ENCODE measurements around the gene PLXDC2.

Gene PLXDC2

DNA sequence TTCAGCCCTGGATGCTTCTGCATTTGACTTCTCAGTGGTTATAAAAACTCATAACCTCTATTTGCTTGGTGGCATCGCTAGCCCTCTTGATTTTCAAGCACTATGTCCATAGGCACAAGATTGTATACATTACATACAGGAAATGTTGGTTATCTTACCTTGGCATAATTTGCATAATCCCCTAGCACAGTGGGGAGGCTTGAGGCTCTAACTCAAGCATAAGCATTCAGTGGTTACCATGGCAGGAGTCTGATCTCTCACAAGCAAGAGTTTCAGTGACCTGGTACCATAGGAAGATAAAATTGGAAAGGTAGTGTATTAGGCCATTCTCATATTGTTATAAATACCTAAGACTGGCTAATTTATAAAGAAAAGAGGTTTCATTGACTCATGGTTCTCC lies 121.8 kb downstream of the PLXDC2 start:
- DNase-seq (ENCODE audit: low read depth in 2 of 2): no peak

DNA sequence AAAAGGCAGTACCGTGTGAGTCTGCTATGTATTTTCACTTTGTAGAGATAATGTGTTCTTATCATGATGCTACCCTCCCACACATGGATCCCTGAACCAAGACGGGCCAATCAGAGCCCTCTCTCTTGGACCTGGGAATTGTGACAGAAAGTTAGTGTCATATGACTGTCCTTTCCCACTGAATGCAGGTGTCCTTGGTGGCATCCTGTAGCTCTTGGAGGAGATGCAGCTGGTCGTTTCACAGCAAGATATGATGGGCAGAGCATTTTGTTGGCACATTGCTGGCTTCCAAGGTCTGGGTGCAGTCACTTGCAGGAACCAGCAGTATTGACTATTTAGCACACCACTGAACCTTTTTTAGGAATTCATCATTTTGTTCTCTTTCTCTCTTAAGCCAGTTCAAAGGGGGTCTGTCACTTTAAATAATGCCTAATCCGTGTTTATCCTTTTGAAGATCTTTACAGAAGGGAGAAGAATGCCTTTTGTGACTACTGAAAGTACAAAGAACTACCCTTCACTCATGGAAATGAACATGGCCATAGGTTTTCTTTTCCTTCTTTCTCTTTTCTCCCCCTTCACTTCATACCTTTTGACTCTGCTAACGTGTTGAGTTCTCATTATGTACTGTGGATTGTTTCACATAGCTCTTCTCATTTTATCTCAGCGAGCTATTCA lies 125.1 kb downstream of the PLXDC2 start:
- no peak for DNase-seq (ENCODE audit: low read depth in 2 of 2)

DNA sequence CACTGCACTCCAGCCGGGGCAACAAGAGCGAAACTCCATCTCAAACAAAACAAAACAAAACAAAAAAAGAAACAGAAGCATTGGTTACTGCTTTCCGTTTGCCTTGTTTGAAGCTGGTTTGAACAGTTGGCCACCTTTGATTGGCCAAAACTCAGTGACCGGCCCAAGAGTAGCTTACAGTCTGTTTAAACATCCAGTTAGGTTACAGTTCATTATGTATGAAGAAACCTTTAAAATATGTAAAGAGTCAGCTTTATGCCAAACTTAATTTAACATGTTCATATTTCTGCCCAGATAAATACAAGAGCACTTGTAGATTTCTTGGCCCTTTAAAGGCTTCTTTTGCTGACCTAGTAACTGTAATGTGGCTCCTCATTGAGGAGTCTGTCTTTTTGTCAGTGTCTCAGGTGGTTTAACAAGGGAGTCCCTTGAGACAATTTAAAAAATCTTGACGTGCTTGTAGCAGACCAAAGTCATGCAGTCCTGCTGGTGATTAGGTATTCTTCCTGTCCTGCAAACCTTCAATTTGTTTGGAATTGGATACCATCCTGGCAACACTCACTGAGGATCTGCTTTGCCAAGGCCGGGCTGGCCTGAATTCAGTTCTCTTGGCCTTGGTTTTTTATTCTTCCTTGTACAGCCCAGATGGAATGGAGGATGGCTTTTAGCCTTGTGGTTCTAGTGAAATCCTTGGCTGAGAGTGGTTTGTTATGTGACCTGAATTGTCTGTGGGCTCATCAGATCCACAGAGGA lies 128.9 kb downstream of the PLXDC2 start:
- DNase-seq (ENCODE audit: low read depth in 2 of 2): no peak

DNA sequence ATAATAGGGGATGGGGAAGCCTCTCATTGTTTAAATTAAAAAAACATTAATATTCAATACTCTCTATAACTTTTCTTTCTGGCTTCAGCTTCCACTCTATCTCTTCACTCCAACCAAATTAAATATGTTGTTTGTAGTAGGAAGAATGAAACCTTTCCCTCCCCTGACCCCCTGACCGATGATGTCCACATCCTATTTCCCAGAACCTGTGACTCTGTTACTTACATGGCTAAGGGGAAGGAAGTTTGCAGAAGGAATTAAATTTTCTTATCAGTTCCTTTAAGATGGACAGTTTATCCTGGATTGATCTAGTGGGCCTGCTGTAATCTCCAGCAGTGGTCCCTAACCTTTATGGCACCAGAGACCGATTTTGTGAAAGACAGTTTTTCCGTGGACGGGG lies 130.0 kb downstream of the PLXDC2 start:
- DNase-seq (ENCODE audit: low read depth in 2 of 2): no peak

DNA sequence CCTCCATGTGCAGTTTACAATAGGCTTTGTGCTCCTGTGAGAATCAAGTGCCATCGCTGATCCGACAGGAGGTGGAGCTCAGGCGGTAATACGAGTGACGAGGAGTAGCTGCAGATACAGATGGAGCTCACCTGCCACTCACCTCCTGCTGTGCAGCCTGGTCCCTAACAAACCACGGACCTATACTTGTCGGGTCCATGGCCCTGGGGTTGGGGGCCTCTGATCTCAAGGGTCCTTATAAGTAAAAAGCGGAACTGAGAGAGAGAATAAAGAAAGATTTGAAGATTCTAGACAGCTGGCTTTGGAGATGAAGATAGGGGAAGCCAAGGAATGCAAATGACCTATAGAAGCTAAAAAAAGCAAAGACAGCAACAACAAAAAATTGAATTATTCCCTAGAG lies 130.6 kb downstream of the PLXDC2 start:
- no peak for DNase-seq (ENCODE audit: low read depth in 2 of 2)

DNA sequence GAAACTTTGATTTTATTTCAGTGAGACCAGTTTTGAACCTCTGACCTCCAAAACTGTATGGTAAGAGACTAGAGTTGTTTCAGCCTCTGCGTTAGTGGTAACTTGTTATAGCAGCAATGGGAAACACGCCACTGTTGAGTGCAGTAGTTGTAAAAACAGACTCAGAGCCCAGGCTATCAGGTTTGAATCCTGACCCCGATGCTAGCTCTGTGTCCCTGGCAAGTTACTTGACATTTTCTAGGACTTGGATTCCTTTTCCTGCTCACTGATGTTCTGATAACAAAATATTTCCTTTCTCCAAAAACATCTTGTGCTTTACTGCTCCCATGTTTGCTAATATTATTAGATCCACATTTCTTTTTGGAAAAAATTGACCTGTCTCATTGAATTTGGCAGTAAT lies 131.0 kb downstream of the PLXDC2 start:
- DNase-seq (ENCODE audit: low read depth in 2 of 2): no peak

DNA sequence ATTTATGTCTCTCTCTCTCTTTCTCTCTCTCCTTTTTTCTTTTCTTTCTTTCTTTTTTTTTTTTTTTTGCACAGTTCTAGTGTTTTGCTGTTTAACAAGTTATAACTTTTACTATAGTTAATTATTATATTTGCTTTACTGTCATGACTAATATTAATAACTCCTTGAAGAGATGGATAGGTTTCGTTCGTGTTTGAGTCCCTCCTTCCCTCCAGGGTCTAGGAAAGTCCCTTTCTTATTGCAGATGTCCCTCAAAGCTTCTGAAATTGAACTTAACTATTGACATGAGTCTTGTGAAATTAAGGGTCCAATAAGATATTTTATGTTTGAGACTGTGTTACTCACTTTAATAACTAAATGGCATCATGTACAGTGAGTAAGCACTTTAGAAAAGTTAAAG lies 131.4 kb downstream of the PLXDC2 start:
- DNase-seq (ENCODE audit: low read depth in 2 of 2): no peak

DNA sequence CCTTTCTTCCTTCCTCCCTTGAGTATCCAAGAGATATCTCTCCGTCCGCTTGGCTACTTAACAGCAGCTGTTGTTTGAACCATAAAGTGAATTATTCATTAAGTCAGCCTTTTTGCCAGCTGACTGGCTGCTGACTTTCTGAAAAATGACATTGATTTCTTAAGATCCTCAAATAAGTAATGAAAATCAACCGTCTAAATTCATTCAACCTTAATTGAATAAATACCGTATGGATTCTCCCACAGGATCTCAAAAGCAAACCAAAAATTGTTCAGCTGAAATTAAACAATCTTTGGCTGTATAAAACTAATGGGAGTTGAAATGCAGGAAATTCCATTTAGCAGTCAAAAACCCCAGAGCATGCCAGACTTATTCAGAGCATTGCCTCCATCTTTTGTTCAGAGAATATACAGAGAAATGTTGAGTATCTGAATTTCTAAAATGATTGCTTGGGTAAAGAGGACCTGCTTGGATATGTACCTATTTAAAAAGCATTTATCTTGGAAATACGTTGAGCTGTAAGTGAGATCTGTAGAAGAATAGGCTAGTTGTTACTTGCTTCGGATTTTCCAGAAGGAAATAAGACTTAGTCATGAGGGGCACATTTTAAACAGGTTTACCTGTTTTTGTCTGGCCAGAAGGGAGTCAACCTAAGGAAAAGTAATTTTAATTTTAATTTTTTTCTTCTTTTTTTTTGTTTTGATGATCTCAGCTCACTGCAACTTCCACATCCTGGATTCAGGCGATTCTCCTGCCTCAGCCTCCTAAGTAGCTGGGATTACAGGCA lies 136.2 kb downstream of the PLXDC2 start:
- no peak for DNase-seq (ENCODE audit: low read depth in 2 of 2)

DNA sequence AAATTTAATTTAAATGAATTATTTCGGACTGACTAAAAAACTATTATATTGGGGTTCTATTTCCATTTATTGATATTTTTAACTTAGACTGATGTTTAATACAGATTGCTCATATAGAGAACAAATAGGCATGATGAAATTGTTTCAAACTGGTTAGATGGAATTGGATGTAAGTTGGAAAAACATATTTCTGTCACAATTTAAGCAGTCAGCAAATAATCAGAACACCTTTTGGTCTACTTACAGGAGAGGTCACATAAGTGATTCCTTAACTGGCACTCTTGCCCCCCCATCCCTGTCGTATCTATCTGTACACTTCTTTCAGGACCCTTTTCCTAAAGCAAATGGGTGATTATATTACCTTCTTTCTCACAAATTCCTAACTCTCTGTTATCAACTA lies 138.4 kb downstream of the PLXDC2 start:
- DNase-seq (ENCODE audit: low read depth in 2 of 2): no peak

DNA sequence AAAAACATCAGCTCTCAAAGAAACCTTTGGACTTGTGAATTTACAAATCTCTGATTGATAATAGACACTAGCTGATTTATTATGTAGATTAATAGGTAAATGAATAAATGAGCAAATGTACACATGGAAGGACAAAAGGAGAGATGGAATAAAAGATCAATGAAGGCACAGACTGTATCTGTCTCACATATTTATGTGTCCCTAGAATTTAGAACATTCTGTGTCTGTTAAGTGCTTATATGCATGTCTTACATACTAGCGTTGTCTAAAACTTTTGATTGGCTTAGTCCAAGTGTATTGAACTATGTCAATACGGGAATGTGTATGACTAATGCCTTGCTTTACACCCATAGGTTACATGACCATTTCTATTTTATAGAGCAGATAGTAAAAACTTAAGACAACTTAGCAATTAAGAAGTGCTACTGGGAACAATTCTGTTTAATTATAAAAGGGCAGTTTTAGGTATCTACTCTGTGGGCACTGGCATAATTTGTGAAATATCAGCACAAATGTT lies 140.3 kb downstream of the PLXDC2 start:
- DNase-seq (ENCODE audit: low read depth in 2 of 2): no peak

DNA sequence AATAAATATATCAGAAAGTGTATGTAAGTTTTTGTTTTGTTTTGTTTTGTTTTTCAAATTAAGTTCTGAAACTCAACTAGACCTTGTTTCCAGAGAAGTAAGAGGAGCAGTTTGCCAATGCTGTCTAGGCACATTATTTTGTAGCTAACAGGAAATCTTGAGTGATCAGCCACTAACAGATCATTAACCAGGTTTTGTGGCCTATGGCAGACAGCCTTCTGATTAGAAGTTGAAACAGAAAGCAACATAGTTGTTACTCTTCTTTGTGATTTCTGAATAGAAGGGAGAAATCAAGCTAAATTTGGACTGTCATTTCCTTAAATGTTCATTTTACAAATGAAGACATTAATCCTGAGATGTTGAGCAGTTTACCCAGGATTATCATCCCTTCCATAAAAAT lies 142.6 kb downstream of the PLXDC2 start:
- DNase-seq (ENCODE audit: low read depth in 2 of 2): no peak

DNA sequence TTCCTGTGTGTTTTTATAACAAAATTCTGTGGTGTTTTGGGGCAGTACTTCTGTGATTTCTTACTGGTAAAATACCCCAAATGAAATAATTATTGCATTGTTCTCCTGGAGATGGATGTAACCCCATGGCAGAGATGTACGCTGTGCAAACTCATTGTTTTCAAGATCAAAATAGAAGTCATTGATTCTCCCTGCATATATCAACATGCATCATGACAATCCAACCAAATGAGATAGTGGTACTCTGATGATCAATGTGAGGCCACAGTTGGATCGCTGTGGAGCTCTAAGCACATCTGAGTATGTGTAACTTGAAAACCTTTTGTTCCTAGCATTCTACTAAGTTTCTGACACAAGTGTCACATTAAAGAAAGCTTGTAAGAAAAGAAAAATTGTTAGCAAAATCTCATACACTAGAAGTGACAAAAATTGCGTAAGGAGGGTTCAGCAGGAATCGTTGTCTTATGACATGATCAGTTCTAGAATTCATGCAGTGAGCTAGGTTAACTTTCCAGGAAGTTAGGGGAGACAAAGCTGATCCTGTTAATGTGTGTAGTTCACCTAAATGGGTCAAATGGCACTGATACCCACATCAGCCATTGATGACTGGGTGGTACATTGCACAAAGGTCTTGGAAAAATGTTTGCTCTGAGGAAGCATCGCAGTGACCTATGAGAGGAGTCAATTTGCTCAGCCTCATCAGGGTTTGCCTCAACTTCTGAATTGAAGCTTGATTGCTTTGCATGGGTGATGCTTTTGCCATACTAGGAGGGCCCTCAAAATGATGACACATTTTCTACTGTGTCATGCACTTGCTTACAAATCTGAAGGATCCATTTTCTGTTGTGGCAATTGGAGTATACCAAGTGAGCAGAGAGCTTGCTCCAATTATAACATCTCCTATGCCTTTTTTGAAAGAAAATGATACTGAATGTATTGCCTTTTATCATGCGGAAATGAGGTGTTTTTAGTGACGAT lies 145.1 kb downstream of the PLXDC2 start:
- DNase-seq (ENCODE audit: low read depth in 2 of 2): no peak

DNA sequence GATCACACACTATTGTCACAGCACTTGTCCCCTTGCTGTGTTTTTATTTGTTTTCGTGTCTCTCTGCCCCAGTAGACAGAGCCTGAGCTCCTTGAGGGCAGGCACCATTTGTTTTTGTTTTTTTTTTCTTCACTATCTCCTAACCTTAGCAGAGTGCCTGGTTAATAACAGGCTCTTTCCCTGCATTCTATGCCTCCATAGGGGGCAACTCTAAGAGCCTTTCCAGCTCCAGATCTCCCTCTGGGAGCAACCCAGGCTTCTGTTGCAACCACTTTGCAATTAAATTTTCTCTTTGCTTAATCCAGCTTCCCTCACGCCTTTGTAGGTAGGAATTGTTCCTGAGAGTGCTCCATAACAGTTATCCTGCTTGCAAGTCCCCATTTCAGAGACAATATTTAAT lies 148.4 kb downstream of the PLXDC2 start:
- no peak for DNase-seq (ENCODE audit: low read depth in 2 of 2)

DNA sequence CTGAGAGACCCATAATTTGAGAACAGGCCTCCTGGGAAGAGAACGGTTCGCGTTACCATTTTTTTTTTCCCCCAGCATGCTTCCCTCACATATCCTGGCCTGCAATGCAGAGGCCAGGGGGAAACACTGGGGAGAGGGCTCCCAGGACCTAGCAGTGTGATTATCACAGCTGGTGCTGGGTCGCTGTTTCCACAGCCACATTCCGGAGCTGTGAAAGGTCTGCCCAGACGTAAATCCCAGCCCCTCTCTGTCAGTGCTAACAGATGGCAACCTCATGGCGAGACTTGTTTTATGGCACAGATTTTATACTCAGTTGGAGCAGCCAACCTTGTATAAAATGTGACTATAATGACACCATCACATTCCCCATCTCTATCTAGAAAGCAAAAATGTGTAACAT lies 150.5 kb downstream of the PLXDC2 start:
- no peak for DNase-seq (ENCODE audit: low read depth in 2 of 2)

DNA sequence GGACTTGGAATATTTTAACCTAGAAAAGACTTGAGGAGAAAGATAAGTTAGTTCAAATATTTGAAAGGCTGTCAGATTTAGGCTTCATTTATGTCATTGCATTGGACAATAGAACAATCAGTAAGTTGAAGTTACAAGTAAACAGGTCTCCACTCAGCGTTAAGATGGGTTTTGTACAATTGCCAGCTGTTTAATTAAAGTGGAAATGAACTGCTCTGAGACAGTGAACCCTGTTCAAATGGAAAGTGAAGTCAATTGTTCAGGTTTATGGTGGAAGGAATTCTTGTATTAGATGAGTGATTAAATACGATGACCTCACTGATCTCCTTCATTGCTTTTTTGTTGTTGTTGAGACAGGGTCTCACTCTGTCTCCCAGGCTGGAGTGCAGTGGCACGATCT lies 151.7 kb downstream of the PLXDC2 start:
- no peak for DNase-seq (ENCODE audit: low read depth in 2 of 2)

DNA sequence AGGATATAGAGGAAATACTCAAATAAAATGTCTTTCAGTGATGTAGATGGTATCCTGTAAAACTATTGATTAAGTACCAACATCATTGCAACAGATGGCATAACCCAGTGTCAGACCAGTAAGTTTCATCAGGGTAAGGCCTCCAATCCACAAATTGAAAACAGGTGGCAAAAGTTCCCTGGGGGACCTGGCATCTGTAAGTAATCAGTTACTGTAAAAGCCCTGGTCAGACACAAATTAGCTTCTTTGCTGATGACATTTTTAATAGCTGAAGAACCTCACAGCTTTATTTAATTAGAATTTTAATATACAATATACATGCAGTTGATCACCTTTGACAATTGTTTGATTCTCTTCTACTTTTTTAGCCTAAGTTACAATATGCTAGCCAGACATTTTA lies 152.5 kb downstream of the PLXDC2 start:
- no peak for DNase-seq (ENCODE audit: low read depth in 2 of 2)

DNA sequence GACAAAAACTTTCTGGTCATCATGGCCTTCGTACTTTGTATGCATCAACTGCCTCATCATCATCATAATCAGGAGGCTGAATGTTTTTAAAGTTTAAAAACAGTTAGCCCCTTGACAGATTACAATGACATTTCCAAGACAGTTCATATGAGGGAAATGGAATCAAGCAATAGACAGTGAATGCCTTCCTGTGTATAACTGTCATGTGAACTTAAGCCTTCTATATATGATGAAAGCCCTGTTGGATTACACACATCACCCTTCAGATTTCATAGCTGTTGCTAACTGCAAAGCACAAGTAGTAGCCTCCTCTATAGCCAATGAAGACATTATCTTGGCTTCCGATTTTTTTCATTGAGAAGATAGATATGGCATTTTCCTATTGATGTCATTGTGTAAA lies 154.0 kb downstream of the PLXDC2 start:
- no peak for DNase-seq (ENCODE audit: low read depth in 2 of 2)

DNA sequence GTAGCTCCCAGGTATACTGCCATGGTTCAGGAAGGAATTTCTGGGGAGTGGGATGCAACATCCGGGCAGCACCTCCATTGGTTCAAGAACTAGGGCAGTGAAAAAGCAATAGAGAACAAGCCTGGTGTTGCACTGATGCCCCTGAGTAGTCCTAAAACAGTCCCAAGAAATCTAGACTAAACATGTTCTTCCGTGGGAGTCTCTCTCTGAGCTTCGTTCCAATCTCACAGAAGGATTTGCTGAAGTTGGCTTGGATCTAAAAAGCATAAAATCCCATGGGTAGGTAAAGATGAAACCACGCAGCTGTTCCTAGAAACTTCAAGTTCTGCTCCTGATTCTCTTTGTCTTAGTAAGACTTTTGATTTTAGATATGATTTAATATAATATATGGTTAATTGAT lies 154.5 kb downstream of the PLXDC2 start:
- no peak for DNase-seq (ENCODE audit: low read depth in 2 of 2)

DNA sequence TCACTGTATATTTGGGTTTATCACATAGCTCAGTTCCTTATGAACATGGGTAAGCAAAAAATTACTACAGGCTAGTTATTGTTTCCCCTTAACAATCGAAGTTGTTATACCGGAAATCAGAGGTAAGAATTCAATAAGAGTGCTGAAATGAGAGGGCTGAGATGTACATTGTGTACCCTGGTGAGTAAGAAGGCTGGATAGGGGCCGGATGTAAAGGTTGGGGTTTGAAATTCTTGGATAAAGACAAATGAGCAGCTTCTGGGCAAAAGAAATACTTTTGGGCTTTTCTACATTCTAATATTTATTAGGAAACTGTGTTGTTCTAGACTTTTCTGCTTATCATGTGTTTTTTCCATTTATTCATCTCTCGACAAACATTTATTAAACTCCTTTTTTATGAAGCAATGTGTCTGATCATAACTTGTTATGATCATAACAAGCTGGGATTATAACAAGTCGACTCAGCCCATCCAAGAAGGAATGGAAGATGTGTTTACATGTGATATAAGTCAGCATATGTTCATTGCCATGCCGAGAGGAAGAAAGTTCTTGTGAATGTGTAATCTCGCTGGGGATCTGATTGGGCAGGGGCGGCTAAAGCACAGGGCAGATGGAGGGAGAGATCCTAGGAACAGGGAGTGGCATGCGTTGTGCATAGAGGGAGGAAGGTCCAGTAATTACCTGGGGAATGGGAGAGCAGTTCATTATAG lies 155.3 kb downstream of the PLXDC2 start:
- no peak for DNase-seq (ENCODE audit: low read depth in 2 of 2)

DNA sequence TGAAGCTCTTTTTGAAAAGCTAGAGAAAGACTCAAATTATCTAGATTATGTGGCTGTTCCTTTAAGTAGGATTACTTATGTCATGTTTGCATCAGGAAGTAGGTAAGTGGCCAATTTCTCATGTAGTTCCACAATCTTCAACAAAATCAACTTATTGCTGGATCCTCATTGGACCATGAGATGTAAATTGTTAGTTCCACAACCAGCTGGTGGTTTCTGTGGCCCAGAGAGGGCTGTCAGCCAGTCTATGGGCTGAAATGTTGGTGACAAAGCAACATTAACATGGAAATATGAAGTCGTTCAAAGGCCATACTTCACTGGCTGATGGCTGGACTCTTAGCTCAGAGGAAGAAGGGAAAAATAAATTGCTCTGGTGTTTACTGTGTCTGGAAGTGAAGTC lies 157.9 kb downstream of the PLXDC2 start:
- no peak for DNase-seq (ENCODE audit: low read depth in 2 of 2)

DNA sequence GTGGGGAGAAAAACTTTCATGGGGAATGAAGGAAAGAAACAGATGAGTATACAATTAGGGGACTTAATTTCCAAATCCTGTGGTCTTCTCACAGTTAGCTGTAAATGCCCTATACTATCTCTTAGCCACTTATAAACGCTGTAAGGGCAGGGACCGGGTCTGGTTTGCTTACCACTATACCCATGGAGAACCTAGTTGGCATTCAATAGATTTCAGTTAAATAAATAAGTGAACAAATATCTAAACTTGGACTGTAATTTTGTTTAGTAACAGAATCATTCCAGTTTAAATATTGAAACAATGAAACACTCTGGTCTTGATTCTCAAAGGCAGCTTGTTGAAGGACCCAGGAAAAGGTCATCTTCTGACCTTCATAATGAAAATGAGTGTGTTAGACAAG lies 158.3 kb downstream of the PLXDC2 start:
- DNase-seq (ENCODE audit: low read depth in 2 of 2): no peak

Measured in stimulated activated CD4-positive, alpha-beta T cell treated with anti-CD3 and anti-CD28 coated beads, Interleukin-1b, Interleukin-23, amount 100 ng/mL, for 4 hours (primary cell).